ENCODE measurements around the gene CPNE1. TPM values are rescaled to one million over a fixed set of nuclear protein-coding genes. Genes with fewer than 3 reads are reported as not detected.

CPNE1 gene
- polyA plus RNA-seq, 4 donors = 156 to 222 (median 190) TPM

DNA sequence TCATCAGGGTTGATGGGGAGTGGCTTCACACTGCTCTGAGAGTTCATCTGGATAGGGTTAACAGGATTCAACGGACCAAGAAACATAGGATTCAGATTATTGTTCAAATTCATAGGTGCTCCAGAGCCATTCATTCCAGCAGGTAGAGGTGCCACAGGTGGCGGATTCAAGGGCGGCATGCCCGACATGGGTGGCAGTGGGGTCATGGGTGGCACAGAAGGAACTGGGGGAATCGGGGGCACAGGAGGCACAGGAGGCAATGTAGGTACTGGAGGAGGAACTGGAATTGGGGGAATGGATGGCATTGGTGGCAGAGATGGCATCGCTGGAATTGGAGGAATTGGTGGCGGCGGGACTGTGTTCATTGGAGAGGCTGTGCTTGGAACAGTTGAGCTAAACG, 10.3 kb downstream of the CPNE1 start:
- DNase-seq (ENCODE audit: low read depth in 4 of 4, low spot score in 3 of 4) = no peak

DNA sequence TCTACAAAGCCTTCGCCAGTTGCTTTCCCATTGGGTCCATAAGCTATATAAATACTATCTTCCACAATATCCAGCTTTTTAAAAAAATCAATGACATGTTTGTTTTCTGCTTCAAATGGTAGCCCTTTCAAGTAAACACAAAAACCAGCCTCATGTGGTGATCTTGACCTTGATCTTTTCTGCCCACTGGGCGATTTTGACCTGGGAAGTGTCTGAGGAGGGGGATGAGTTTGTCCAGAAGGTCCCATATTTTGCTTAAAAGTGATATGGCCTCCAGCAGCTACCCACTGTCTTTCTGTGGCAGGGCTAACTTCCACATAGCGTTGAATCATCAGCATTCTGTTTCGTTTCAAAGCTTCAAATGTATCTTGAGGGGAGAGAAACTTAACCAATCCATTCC, 10.8 kb downstream of the CPNE1 start:
- no peak for DNase-seq (ENCODE audit: low read depth in 4 of 4, low spot score in 3 of 4)

DNA sequence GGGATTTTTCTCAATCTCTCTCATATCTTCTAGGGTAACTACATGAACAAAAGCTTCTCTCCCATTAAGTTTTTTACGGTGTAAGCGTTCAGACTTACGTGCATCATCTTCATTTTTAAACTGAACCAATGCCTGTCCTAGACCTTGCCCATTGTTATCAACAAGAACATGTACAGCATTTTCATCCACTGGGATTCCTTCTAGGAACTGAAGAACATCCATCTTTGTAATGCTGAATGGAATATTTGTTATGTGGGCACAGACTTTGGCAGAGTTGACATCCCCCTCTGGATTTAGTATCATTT, 11.3 kb downstream of the CPNE1 start:
- no peak for DNase-seq (ENCODE audit: low read depth in 4 of 4, low spot score in 3 of 4)

DNA sequence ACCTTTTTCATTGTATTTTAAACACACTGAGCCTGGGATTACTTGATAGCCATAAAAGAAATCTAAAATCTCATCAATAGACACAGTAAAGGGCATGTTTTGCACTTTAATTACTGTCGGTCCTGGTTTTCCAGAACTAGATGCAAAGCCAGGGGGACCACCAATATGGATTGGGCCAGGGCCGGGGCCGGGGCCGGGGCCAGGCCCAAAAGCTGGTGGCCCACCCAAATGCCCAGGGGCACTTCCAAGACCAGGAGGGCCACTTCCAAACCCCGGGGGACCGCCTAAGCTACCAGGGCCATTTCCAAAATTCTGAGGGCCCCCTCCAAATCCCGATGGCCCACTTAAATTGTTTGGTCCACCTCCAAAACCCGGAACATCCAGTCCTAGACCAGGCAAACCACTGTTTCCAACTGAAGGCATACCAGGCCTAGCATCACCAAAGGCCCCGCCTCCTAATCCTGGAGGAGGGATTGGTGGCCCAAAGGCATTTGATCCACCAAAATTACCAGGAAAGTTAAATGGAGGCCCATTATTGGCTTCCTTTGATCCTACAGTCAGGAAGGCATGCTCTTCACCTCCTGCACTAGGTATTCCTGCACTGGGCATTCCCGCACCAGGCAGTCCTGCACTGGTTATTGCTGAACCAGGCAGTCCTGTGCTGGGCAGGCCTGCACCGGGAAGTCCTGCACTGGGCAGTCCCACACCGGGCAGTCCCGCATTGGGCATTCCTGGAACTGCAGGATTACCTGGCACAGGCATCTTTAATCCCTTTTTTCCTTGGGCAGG, 11.9 kb downstream of the CPNE1 start:
- no peak for DNase-seq (ENCODE audit: low read depth in 4 of 4, low spot score in 3 of 4)

DNA sequence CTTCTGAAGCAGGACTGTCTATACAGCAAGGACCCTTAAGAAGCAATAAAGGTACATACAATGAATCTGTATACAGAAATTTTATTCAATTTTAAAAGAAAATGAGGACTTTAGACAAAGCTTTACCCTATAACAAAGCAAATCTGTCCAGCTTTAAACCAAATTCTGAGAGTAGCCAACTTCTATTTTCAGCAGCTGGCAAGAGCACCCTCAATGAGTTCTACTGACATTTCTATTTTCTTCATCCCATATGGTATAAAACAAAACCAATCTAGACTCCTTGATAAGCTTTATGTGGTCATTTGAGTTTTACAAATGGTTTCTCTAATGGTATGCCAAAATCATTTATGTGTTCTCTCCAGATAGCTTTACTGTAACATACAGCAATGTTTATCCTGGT, 12.7 kb downstream of the CPNE1 start:
- no peak for DNase-seq (ENCODE audit: low read depth in 4 of 4, low spot score in 3 of 4)

DNA sequence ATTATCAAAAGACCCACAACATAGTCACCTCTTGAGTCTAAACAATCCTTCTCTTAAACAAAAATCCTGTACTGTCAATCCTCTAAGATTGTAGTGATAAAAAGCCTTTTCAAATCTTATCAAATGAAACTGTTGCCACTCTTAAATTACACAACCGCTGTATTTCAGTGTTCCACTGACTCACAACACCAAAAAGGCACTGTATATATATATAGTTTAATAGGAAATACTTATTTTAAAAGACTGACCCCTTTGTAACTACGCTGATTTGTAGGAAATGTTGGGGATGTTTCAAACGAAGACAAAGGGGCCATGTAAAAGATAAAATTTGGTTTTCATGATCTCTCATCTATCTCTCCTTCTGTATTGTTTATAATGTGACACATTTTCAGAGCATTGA, 14.1 kb downstream of the CPNE1 start:
- no peak for DNase-seq (ENCODE audit: low read depth in 4 of 4, low spot score in 3 of 4)

DNA sequence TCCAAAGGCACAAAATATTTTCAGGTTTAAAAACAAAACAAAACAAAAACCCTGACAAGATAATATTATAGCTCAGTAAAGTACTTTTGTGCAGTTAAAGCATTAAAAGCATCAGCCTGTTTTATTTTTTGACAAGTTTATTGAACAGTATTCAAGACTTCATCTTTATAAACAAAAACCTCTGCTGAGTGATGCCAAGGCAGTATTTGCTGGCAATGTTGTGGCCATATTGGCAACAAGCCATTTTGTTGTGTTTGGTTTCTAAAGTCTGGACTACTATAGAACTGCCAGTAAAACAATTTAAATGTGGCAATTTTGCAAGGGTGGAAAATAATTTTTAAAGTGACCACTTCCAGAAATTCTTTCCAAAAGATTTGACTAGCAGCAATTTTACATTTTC, 15.9 kb downstream of the CPNE1 start:
- no peak for DNase-seq (ENCODE audit: low read depth in 4 of 4, low spot score in 3 of 4)

DNA sequence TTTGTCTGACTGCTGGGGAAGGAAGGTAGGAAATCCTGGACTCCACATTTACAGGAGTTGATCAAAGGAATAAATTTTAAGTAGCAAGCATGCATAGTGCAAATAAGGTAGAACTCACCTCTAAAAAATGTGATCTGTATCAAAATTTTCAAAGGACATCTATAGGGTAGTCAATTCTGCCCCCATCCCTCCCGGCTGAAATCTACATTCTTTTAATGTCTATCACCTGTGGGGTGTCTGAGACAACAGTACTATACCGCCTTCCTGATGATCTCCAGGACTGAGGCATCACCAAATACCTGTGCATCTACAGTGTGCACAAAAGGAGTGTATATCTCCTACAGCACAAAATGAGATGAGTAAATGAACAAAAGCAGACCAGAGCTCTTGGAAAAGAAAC, 19.9 kb downstream of the CPNE1 start:
- no peak for DNase-seq (ENCODE audit: low read depth in 4 of 4, low spot score in 3 of 4)

DNA sequence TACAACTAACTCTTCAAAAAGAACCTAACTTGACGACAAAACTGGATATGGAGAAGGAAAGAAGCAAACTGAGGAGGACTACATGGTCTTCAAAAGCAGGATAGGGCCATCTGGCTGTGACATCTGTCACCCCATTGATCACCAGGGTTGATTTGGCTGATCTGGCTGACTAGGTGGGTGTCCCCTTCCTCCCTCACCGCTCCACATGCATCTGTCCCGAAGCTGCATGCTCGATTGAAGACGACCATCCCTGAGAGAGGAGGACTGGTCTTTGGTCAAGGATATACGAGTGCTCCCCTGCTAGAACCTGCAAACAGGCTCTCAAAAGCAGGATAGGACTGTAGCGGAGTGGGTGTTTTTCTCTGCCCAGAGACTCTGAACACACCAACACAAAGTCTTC, 21.7 kb downstream of the CPNE1 start:
- no peak for DNase-seq (ENCODE audit: low read depth in 4 of 4, low spot score in 3 of 4)

DNA sequence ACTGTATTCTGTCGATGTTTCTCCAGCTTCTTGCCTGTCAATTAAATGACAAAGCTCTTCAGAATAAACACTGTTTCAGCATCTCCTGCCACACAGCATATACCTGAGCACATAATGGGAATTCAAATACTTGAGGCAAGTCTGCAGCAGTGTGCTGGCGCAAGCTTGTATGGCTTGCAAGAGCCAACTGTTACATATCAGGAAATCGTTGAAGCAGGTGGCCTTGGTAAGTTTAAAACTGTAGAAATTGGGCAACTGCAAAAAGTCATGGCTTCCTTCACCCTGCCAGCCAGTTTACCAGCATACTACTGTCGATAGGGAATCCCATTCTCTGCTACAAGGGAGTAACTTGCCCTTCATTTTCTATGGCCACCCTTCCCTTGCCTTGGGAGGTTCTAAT, 23.0 kb downstream of the CPNE1 start:
- DNase-seq (ENCODE audit: low read depth in 4 of 4, low spot score in 3 of 4) = no peak

DNA sequence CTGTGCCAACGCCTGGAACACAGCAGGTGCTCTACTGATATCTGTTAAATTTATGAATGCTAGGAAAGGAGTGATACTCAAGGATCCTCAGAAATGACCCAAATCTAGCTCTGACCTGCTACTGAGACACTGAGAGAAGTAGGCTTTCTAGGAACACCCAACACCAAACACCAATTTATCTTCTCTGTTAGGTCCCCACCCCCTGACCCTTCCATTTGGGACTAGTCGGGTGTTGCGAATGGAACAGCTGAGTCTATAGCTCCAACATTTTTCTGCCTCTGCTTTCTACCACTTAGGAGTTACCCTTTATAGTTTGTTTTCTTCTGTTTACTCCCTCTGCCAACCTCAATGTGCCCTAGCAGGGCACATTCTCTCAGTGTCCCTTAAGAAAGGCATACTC, 24.0 kb downstream of the CPNE1 start:
- no peak for DNase-seq (ENCODE audit: low read depth in 4 of 4, low spot score in 3 of 4)

DNA sequence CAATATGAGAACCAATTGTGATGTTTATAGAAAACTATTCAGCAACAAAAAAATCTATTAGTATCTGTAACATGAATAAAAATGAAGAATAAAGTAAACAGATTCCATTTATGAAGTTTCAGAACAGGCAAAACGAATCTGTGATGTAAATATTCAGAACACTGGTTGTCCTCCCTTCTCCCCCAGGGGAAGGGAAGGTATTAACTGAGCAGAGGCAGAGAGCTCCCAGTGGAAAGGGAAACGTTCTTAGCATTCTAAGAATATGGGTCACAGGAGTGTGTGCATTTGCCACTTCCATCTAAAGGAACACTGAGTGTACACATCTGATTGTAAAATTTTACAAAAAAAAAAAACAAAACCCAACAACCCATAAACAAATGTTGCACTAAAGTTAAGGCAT, 25.9 kb downstream of the CPNE1 start:
- DNase-seq (ENCODE audit: low read depth in 4 of 4, low spot score in 3 of 4) = no peak

DNA sequence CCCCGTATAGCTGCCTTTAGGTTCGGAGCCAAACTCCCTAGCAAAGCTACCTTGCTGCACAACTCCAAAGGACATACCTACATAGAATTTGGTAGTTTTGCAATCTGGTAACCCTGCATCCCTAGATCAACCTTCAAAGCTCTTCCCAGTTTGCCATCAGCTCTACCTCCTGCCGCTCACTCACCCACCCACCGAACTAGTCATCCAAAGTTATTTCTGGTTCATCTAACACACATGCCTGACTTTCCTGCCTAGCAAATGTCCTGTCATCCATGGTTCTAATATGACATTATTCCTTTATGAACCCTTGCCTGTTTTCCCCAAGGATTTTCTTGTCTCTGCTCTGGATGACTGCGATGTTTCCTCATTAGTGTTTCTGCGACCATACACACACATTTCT, 27.4 kb downstream of the CPNE1 start:
- no peak for DNase-seq (ENCODE audit: low read depth in 4 of 4, low spot score in 3 of 4)

DNA sequence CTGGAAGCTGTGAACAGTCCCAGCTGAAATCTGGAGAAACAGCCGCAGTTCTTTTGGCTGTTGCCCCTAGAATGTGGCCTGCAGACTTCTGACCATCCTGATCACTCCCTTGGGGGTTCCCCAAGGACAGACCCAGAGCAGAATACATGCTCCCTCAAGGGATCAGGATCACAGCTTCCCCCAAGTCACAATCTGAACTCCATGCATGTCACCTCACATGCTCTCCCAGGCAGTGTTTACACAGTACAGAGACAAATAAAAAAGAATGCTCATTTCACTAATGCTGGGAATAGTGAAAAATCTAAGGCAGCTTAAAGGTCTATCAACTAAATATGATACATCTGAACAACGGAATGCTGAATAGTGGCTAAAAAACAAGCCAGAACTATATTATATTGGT, 28.6 kb downstream of the CPNE1 start:
- DNase-seq (ENCODE audit: low read depth in 4 of 4, low spot score in 3 of 4) = no peak

DNA sequence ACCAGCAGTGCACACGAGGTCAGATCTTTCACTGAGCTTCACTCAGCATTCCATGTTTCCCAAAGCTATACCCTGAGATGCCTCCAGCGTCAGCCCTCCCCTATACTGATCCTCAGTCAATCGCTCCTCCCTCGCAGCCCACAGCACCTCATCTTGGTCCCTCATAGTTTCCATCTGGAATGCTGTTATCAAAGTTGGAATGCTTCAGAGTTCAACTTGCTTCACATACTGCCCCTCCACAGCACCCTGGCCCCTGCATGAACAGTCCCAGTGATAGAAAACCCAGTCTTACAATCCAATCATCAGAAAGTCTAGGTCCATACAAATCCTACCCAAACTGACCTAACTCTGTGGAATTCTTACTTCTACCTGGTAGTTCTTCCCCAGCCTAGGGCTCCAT, 29.0 kb downstream of the CPNE1 start:
- DNase-seq (ENCODE audit: low read depth in 4 of 4, low spot score in 3 of 4) = no peak

DNA sequence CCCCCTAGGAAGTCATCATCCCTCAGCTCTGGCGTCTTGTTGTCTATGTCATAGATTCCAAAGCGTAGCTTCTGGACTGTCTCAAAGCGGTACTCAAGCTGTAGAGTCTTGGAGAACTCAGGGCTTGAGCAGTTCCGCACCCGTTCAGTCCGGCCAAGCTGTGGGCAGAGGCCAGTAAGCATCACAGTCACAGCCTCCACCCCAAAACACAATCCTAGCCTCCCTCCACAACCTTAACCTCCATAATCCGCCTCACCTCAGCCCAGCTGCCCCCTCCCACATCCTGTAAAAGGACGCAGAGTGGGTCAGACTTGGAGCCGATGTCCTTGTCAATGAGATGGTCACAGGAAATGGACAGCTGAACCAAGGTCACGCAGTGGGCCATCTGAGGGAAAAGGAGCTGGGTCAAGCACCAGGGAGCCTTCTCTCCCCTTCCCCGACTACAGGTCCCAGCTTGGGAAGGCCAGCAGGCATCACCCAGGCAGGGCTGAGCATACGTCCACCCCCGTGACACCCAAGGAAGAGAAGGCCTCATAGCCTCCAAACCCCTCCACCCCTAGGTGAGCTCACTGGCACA, 32.1 kb downstream of the CPNE1 start:
- no peak for DNase-seq (ENCODE audit: low read depth in 4 of 4, low spot score in 3 of 4)

DNA sequence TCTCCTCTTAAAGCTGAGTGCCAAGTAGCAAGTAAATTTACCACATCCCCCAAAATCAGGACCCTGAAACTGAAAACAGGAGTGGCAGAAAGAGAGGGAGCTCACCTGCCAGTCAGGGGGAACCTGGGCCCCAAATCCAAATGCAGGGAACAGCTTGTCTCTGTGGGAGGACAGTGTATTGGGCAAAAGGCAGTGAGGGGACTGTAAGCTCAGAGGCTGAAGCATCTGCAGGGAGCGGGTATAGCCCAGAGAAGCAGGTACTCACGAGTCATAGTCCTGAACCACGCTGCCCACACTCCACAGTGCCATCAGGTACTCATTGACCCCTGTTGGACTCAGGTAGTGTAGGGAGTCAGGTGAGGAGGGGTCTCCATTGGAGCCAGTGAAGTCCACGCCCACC, 34.1 kb downstream of the CPNE1 start:
- no peak for DNase-seq (ENCODE audit: low read depth in 4 of 4, low spot score in 3 of 4)

DNA sequence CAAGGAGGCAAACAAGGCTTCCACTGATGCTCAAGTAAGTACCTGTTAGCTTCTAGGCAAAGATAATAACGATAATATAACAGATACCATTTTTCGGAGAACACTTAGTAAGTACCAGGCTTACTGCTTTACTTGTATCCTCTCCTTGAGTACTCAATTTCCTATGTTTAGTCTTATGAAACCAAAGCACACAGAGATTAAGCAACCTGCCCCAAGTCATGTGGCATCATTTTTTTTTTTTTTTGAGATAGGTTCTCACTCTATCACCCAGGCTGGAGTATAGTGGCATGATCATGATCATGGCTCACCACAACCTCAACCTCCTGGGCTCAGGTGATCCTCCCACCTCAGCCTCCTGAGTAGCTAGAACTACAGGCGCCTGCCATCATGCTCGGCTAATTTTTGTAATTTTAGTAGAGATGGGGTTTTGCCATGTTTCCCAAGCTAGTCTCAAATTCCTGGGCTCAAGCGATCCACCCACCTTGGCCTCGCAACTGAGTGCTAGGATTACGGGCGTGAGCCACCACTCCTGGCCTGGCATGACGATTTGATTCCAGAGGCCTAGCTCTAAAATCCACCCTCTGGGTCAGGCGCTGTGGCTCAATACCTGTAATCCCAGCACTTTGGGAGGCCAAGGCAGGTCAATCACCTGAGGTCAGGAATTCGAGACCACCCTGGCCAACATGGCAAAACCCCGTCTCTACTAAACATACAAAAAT, 35.1 kb downstream of the CPNE1 start:
- no peak for DNase-seq (ENCODE audit: low read depth in 4 of 4, low spot score in 3 of 4)

DNA sequence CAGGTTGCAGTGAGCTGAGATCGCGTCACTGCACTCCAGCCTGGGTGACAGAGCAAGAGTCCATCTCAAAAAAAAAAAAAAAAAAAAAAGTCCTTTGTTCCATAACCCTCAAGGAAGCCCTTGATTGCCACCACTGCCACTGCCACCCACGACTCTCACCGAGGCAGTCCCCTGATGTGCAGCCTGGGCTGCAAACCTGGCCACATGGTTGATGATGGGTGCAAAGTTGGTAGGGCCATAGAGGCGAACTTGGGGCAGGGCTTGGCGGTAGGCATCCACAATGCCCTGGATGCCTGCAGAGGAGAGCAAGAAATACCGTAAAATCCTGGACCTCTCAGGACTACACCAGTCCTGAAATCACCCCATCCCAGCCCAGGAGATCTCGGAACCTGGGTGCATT, 37.6 kb downstream of the CPNE1 start:
- no peak for DNase-seq (ENCODE audit: low read depth in 4 of 4, low spot score in 3 of 4)

DNA sequence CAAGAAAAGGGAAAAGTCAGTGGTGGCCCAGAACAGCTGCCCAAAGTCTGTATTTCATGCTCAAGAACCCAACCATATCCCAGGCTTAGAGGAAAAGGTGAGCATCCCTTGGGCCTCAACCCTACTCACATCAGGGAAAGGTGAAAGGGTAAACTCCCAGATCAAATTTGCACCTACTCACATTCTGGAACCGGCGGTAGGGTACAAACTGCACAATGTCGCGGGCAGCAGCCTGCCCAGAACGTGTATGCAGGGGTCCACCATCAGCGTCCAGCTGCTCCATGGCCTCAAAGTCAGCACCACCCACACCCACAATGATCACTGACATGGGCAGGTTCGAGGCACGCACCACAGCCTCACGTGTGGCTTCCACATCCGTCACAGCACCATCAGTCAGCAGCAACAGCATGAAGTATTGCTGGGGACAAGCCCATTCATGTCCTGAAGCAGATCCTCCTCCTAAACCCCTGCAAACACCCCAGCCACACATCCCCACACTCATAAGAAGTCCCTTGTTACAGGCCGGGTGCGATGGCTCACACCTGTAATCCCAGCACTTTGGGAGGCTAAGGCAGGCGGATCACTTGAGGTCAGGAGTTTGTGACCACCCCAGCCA, 38.2 kb downstream of the CPNE1 start:
- no peak for DNase-seq (ENCODE audit: low read depth in 4 of 4, low spot score in 3 of 4)

DNA sequence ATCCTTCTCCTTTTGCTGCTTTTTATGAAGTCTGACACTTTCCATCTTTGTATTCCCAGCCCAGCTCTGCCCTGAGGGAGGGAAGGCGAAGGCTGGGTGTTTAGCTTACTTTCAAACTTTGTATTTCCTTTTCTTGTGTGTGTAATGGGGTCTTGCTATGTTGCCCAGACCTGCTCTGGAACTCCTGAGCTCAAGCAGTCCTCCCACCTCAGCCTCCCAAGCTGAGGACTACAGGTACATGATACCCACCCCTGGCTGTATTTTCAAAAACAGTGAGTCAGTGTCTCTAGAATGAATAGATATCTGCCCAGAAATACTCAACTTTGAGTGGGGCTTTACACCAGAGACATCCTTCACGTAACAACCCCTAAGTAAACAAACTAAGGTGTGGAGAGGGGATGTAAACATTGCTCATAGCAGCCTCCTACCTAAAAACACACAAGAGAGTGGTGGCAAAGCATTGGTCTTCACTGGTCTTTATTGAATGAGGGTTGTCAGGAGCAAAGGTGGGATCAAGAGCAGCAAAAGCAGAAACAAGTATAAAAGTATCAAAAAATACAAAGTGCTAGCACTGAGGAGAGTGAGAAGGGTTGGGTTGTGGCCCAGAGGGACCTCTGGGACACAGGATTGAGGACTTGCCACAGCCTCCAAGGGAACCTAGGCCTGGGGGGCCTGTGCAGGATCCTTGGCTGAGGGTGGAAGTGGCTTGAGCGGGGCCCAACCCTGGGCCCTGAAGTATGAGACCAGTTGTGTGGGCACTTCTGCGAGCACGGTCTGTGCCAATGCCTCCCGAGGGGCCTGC, 38.9 kb downstream of the CPNE1 start:
- DNase-seq (ENCODE audit: low read depth in 4 of 4, low spot score in 3 of 4) = no peak

All from left renal pelvis (tissue), 4 donors.